IPS-15b (cell line): ENCODE measurements around the gene TRAF3.

Source experiments
- H3K27me3 ChIP-seq: one replicate; pipeline ENCODE4 v1.6.1; 2013; ENCODE audit warnings: low read length; ENCODE audit not compliant: control insufficient read depth, insufficient read depth
- H3K36me3 ChIP-seq: one replicate; pipeline ENCODE4 v1.6.1; 2013; ENCODE audit warnings: low read length; ENCODE audit not compliant: control insufficient read depth, insufficient read depth
- H3K4me1 ChIP-seq: one replicate; pipeline ENCODE4 v1.6.1; 2013; ENCODE audit warnings: mild to moderate bottlenecking, low read length; ENCODE audit not compliant: control insufficient read depth, insufficient read depth
- H3K4me3 ChIP-seq: one replicate; pipeline ENCODE4 v1.5.1; 2013; ENCODE audit warnings: low read depth, low read length
- H3K9ac ChIP-seq: one replicate; pipeline ENCODE4 v1.6.1; 2013; ENCODE audit warnings: low read depth, mild to moderate bottlenecking, low read length
- H3K9me3 ChIP-seq: one replicate; pipeline ENCODE4 v1.6.1; 2013; ENCODE audit warnings: mild to moderate bottlenecking, low read length; ENCODE audit not compliant: control insufficient read depth, insufficient read depth

The TRAF3 gene

DNA sequence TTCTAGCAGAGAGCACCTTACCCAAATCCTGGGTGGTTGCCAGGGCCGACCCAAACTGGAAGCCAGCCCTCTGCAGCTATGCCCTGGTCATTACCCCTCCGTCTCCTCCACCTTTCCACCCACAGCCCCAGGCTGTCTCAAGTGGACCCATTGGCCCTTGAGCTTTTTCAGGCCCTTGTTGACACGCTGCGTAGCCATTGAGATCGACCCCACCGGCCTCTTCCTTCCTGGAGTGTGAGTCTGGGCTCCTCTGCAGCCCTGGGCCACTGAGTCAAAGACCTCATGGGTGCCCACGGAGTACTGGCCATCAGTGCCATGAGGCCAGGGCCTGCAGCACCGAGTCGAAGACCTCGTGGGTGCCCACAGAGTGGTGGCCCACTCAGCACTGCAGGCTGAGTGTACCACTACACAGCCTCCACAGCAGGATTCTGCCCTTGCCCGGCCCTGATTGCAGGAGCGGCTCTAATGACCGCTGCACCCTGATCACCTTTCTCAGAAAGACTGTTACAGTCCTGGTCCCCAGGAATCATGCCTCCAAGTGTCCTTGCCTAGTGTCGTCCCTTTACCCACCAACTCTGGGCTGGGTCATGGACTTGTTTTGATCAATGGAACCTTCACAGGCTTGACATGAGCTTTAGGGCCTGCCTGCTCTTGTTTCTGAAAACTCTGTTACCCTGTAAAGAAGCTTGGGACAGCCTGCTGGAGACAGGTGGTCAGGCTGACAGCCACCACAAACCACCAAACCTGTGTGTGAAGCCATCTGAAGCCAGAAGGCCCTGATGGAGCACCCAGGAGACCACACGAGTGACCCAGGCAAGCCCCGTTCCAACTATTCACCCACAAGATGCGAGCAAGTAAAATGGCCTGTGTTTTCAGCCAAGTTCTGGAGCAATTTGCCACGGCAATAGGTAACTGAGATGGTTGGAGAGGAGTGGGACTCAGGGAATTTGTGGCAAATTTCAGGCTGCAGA lies 39.6 kb upstream of the TRAF3 start:
- peaks cover 17% of the 10 kb centered on the region for H3K36me3 ChIP-seq
- H3K9ac ChIP-seq = no peak overlapping the region
- no peaks in the 10 kb centered on the region for H3K27me3 ChIP-seq
- no peak overlapping the region for H3K4me3 ChIP-seq
- H3K4me1 ChIP-seq = no peaks in the 10 kb centered on the region
- no peaks in the 10 kb centered on the region for H3K9me3 ChIP-seq

DNA sequence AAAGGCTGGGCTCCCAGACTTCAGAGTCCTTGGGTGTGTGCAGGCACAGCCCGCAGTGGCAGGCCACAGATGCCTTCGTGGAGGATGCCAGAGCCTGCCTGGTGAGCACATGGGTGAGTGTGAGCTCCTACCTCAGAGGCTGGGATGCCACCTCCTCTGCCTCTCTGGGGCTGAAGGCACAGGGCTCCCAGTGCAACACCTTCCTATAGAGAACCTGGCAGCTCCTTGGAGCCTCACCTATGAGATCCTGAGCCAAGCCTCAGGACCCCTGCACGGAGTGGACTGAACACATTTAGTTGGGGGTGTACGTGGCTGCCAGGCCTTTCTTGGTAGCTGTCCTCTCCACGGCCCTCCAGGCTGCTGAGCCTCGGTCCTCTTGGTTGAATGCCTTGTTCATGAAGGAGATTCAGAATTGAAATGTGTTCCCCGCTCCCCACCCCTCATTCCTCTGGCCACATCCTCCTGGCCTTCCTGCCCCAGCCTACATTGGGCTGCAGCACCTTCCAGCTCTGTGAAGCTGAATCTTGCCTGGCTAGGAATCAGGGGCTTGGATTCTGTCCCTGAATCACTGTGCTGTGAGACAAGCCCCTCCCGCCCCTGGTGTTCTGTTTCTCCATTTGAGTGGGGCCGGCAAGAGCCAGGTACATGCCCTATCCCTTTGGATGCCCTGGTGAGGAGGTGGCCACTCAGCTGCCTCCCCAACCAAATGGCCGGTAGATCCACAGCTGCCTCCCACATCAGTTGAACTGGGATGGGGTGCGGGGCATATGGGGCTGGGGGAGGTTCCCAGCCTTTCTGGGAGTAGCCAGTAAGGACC lies 38.7 kb upstream of the TRAF3 start:
- Histone ChIP-seq H3K27me3 (no peaks in the 10 kb centered on the region), H3K4me1 (no peaks in the 10 kb centered on the region), H3K36me3 (peaks cover 14% of the 10 kb centered on the region), H3K4me3 (no peak overlapping the region), H3K9ac (no peak overlapping the region), H3K9me3 (no peaks in the 10 kb centered on the region)

DNA sequence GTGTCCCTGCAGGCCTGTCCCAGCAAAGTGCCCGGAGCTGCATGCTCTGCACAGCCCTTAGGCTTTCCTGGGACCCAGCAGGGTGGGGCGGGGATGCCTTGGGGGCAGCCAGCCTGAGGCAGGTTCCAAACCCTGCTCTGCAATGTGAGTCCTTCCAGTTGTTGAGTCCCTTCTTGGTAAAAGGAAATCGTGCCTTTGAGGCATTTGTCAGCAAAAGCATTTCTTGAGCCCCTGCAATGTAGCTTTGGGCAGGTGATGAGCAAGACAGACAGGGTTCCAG lies 38.1 kb upstream of the TRAF3 start:
- Histone ChIP-seq H3K4me1 (no peaks in the 10 kb centered on the region), H3K4me3 (no peak overlapping the region), H3K36me3 (peaks cover 14% of the 10 kb centered on the region), H3K27me3 (no peaks in the 10 kb centered on the region), H3K9ac (no peak overlapping the region), H3K9me3 (no peaks in the 10 kb centered on the region)

DNA sequence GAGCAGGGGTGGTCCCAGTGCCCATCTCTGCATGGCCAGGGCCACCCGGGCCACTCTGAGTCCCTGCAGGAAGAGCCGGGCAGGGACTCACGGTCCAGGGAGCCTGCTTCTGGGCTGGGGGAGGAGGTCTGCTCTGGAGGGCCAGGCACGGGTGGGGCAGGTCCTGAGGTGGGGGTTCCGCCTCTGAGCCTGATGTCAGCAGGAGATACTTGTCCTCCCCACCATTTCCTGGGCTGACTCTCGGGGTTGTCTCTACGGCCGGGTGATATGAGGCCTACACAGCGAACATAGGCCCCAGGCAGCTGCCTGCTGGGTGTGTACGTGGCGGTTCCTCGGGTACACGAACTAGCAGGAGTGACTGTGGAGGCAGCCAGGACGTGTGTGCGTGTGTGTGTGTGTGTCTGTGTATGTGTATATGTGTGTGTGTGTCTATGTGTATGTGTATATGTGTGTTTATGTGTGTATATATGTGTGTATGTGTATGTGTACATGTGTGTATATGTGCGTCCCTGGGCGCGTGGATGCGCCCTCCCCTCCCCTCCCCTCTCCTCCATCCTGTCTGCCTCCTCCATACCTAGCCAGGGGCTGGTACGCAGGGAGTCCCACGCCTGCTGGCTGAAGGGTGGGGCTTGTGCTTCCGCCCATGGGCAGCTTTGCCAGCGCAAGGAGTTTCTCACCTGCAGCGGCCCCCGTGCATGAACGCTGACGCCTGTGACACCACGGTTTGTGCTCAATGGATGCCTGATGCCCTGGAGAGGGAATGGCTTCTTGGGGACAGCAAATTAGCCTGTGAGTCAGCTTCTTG lies 30.4 kb upstream of the TRAF3 start:
- H3K27me3 ChIP-seq = no peaks in the 10 kb centered on the region
- no peaks in the 10 kb centered on the region for H3K4me1 ChIP-seq
- H3K9ac ChIP-seq = no peak overlapping the region
- no peak overlapping the region for H3K4me3 ChIP-seq
- H3K36me3 ChIP-seq = no peaks in the 10 kb centered on the region
- H3K9me3 ChIP-seq = no peaks in the 10 kb centered on the region

DNA sequence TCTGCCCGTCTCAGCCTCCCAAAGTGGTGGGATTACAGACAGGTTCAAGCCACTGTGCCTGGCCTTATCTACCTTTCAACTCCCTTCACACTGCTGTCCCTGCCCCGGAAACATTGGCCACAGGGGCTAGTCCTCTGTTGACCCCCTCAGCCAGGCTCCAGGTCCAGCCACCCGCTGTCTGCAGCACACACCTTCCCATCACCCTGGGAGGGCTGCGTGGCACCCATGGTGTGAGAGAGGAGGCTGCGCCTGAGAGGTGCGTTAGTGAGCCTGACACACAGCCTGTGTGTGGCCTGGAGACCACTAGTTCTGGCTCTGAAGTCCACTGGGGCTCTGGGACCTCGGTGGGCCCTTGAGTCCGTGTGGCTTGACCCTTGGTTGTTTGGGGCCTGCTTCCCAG lies 28.4 kb upstream of the TRAF3 start:
- Histone ChIP-seq H3K9ac (no peak overlapping the region), H3K4me3 (no peak overlapping the region), H3K36me3 (no peaks in the 10 kb centered on the region), H3K9me3 (no peaks in the 10 kb centered on the region), H3K27me3 (no peaks in the 10 kb centered on the region), H3K4me1 (no peaks in the 10 kb centered on the region)

DNA sequence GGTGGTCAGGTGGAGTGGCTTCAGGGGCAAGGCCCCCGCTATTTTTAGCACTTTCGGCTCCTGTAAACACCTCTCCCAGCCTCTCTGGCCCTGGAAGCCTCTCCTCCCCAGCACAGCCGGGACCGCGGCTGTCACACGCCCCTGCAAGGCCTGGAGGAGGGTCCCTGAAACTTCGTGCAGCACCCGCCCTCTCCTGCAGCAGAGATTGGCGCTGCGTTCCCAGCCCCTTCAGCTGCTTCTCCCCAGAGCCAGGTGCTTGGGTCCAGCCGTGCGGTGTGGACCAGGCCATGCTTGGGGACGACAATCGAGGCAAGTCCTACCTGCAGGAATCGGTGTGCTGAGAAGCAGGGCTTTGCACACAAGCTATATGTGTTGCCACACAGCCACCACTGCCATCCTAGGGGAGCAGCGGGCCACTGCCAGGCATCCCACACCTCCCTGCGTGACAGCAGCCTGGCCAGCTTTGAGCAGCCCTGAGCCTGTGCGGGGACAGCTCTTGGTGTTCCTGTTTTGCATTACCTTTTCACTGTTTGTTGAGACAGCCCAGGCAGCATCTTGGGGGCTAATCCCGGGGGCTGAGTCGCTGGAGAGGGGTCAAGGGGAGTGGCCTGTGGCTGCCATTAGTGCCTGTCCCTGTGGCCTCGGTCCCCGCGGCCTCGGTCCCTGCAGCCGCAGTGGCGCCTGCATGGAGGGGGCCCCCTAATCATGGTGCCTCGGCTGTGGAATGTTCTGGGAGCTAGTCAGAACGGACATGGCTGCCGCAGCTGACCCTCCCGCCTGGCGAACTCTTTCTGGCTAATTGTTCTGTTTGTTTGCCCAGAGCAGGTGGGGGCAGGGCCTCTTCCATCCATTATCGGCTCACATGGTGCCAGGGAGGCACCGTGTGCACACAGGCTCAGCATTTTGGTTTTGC lies 27.6 kb upstream of the TRAF3 start:
- H3K4me1 ChIP-seq = no peaks in the 10 kb centered on the region
- H3K9me3 ChIP-seq = no peaks in the 10 kb centered on the region
- H3K4me3 ChIP-seq = no peak overlapping the region
- no peaks in the 10 kb centered on the region for H3K36me3 ChIP-seq
- no peaks in the 10 kb centered on the region for H3K27me3 ChIP-seq
- H3K9ac ChIP-seq = no peak overlapping the region

DNA sequence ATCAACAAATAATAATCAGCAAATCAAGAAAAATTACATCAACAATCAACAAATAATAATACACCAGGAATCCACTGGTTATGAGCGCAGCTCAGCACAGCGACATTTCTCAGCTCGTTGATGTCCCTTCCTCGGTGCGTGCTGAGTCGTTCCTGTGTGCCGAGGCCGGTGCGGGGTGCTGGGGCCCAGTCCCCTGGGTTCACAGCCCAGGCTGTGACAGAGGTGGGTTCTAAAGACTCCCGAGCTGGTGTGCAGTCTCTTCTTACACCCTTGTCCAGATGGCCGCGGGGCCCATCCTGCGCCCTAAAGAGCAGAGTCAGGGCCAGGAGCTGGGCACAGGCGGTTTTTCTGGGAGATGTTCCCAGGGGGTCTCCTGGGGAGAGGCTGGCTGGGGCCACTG lies 26.9 kb upstream of the TRAF3 start:
- H3K36me3 ChIP-seq = no peaks in the 10 kb centered on the region

DNA sequence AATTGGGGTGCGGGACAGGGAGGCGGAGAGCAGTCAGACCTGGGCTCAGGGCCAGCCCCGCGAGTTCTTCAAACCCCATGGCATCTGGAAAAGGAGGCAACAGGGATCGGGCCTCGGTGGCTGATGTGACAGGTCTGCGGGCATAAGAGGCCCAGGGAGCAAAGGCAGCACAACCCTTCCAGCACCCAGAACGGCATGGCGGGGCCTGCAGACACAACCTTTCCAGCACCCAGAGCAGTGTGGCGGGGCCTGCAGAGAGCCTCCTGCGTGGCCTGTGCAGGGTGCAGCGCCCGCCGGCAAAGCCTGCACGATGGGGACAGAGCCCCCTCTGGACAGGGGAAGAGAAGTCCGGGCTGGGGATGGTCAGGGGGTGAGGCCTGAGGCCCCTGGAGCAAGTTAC lies 26.2 kb upstream of the TRAF3 start:
- no peak overlapping the region for H3K9ac ChIP-seq
- no peak overlapping the region for H3K4me3 ChIP-seq
- no peaks in the 10 kb centered on the region for H3K4me1 ChIP-seq
- no peaks in the 10 kb centered on the region for H3K36me3 ChIP-seq
- H3K9me3 ChIP-seq = no peaks in the 10 kb centered on the region
- no peaks in the 10 kb centered on the region for H3K27me3 ChIP-seq

More for the DNA sequence above, 26.9 kb upstream of the TRAF3 start:
- Histone ChIP-seq H3K4me1 (no peaks in the 10 kb centered on the region), H3K9me3 (no peaks in the 10 kb centered on the region), H3K9ac (no peak overlapping the region), H3K4me3 (no peak overlapping the region), H3K27me3 (no peaks in the 10 kb centered on the region)

DNA sequence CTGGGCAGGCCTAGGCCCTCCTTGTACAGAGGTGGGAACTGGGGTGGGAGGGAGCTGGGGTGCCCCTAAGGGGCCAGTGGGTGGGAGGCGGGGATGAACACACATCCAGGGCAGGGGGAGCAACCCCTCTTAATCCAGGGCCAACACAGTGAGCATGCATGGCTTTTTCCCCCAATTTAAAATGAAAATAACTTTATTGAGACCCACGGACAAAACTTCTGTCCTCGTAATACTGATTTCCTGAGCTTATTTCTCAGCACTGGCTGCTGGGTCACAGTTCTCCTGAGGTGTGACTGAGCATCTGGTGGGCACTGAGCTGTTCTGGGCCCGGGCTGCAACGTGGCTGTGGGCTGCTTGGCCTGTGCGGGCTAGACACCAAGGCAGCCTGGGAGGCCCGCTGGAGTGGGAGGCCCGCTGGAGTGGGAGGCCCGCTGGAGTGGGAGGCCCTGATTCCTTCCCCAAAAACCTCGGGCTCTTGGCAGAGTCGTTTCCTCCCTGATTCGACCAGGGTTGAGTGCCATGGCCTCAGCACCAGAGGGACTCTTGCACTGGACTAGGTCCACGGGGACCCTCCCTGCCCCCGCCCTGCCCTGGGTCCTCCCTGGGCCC lies 24.9 kb upstream of the TRAF3 start:
- Histone ChIP-seq H3K4me3 (no peak overlapping the region), H3K9me3 (no peaks in the 10 kb centered on the region), H3K9ac (no peak overlapping the region), H3K36me3 (no peaks in the 10 kb centered on the region), H3K4me1 (no peaks in the 10 kb centered on the region), H3K27me3 (no peaks in the 10 kb centered on the region)

DNA sequence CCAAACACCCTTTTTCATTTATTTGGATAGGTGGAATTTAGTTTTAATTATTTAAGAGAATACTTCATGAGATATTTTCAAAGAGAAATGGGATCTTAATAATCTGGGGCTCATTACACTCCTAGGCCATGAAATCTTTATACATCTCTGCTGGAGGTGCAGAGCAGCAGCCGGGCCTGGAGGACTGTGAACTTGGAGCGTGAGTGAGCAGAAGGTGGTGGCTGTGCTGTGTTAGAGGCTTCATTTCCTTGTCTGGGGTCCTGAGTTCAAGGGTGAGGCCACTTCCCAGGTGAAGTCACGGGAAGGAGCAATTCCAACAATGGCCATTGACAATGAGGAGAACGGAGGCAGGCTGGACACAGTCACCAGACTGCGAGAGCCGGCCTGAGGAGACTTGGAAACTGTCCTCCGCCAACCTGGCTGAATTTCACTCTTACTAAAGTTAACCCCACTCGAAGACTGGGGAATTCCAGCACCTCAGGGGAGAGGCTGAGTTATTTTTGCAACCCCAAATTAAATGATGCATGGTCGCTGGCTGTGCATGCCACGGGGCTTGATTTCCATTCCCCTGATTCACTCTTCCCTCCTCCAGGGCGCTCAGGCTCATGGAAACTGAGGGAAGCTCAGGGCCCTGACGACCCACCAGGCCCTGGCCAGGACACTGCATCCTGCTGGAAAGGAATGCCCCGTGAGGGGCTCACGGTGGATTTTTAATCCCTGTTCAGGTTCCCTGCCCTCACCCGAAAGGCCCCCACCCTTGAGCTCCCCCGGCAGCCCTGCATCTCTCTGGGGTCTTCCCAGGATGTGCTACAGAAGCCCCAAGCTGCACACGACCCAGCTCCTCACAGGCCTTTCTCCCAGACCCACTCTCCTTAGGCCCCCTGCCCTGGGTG lies 22.6 kb upstream of the TRAF3 start:
- Histone ChIP-seq H3K27me3 (no peaks in the 10 kb centered on the region), H3K4me1 (peaks cover 2% of the 10 kb centered on the region), H3K9ac (no peak overlapping the region), H3K36me3 (no peaks in the 10 kb centered on the region), H3K9me3 (no peaks in the 10 kb centered on the region), H3K4me3 (no peak overlapping the region)
